ENCODE results near the gene TTYH2.
"Not testable (repeated sequence)": the region's sequence is repeated elsewhere in the genome, so short reads cannot be mapped to it uniquely, and the experiment has no call there.

The TTYH2 gene

GRCh38 chr17:74279617-74280016 lies 66.2 kb downstream of the TTYH2 start:
- H2AFZ ChIP-seq (ENCODE audit: low read length); H2BK5ac ChIP-seq (ENCODE audit: low read length); H3K9me3 ChIP-seq (replicated peaks in 1 of 2; ENCODE audit: control insufficient read depth in 2 of 2, insufficient read depth in 1 of 2, low read depth in 1 of 2, low read length in 2 of 2); H4K8ac ChIP-seq (ENCODE audit: low read depth, low read length); H2AK5ac ChIP-seq (ENCODE audit: low read depth, low read length); H3K79me1 ChIP-seq (ENCODE audit: low read depth, low read length); H2BK15ac ChIP-seq (ENCODE audit: low read length); H3K4ac ChIP-seq (ENCODE audit: low read length); H3K23ac ChIP-seq (ENCODE audit: low read depth, low read length, poor library complexity); H3K18ac ChIP-seq (ENCODE audit: low read length); H3K4me2 ChIP-seq (ENCODE audit: insufficient read depth, low read length, poor library complexity, severe bottlenecking); H3K9ac ChIP-seq (ENCODE audit: low read depth, low read length, poor library complexity); H3K36me3 ChIP-seq (replicated peaks in 1 of 2; ENCODE audit: control insufficient read depth in 2 of 2, insufficient read depth in 2 of 2, low read length in 2 of 2); DNase-seq (ENCODE audit: low spot score); H3K27ac ChIP-seq (replicated peaks; ENCODE audit: low read length); H3K4me3 ChIP-seq (ENCODE audit: low read length in 2 of 2); H2BK120ac ChIP-seq (ENCODE audit: low read depth, low read length); H4K91ac ChIP-seq (ENCODE audit: low read depth, low read length, poor library complexity); H3K27me3 ChIP-seq (ENCODE audit: control insufficient read depth in 3 of 3, insufficient read depth in 3 of 3, low read depth in 1 of 3, low read length in 3 of 3); H3K14ac ChIP-seq (ENCODE audit: low read length); H2BK12ac ChIP-seq (ENCODE audit: low read length): not testable (repeated sequence)
- WGBS, 2 donors (ENCODE audit: extremely low coverage in 2 of 2, insufficient read length in 2 of 2, insufficient replicate concordance in 1 of 2), result no CpG with 5 or more reads among the region's 7 CpGs
- H3K4me1 ChIP-seq (ENCODE audit: control insufficient read depth in 2 of 2, insufficient read depth in 1 of 2, low read depth in 1 of 2, low read length in 2 of 2), result peaks cover 16 to 34% of the 10 kb centered on the region in 2 donors

- Histone ChIP-seq H3K9ac (ENCODE audit: low read depth, low read length, poor library complexity) (no peak overlapping the region), H3K79me1 (ENCODE audit: low read depth, low read length) (no peaks in the 10 kb centered on the region), H3K4ac (ENCODE audit: low read length) (no peak overlapping the region), H2BK12ac (ENCODE audit: low read length) (no peak overlapping the region), H3K27me3 (ENCODE audit: control insufficient read depth in 3 of 3, insufficient read depth in 3 of 3, low read depth in 1 of 3, low read length in 3 of 3) (peaks cover 0 to 2% (median 0%) of the 10 kb centered on the region in 3 experiments), H3K36me3 (replicated peaks in 1 of 2; ENCODE audit: control insufficient read depth in 2 of 2, insufficient read depth in 2 of 2, low read length in 2 of 2) (no peaks in the 10 kb centered on the region), H3K4me2 (ENCODE audit: insufficient read depth, low read length, poor library complexity, severe bottlenecking) (no peak overlapping the region), H2AK5ac (ENCODE audit: low read depth, low read length) (no peak overlapping the region), H2BK15ac (ENCODE audit: low read length) (no peak overlapping the region), H2BK5ac (ENCODE audit: low read length) (no peak overlapping the region), H3K14ac (ENCODE audit: low read length) (no peak overlapping the region), H2BK120ac (ENCODE audit: low read depth, low read length) (no peak overlapping the region), H3K18ac (ENCODE audit: low read length) (no peak overlapping the region), H3K4me3 (ENCODE audit: low read length in 2 of 2) (no peak overlapping the region), H4K91ac (ENCODE audit: low read depth, low read length, poor library complexity) (no peak overlapping the region), H3K9me3 (replicated peaks in 1 of 2; ENCODE audit: control insufficient read depth in 2 of 2, insufficient read depth in 1 of 2, low read depth in 1 of 2, low read length in 2 of 2) (no peaks in the 10 kb centered on the region), H4K8ac (ENCODE audit: low read depth, low read length) (no peak overlapping the region), H3K4me1 (ENCODE audit: control insufficient read depth in 2 of 2, insufficient read depth in 1 of 2, low read depth in 1 of 2, low read length in 2 of 2) (peaks cover 20 to 29% of the 10 kb centered on the region in 2 donors), H3K23ac (ENCODE audit: low read depth, low read length, poor library complexity) (no peak overlapping the region), H2AFZ (ENCODE audit: low read length) (no peak overlapping the region), H3K27ac (replicated peaks; ENCODE audit: low read length) (no peak overlapping the region)
- no peak for DNase-seq (ENCODE audit: low spot score)
- no CpG with 5 or more reads among the region's 9 CpGs for WGBS, 2 donors (ENCODE audit: extremely low coverage in 2 of 2, insufficient read length in 2 of 2, insufficient replicate concordance in 1 of 2)
Measured at GRCh38 chr17:74280093-74280513, 66.7 kb downstream of the TTYH2 start.

- peak overlapping the region; percentile 90 for H3K23ac ChIP-seq (ENCODE audit: low read depth, low read length, poor library complexity)
- H4K8ac ChIP-seq (ENCODE audit: low read depth, low read length), result no peak overlapping the region
- H3K14ac ChIP-seq (ENCODE audit: low read length), result no peak overlapping the region
- DNase-seq (ENCODE audit: low spot score), result no peak
- no peaks in the 10 kb centered on the region for H3K9me3 ChIP-seq (replicated peaks in 1 of 2; ENCODE audit: control insufficient read depth in 2 of 2, insufficient read depth in 1 of 2, low read depth in 1 of 2, low read length in 2 of 2)
- no peaks in the 10 kb centered on the region for H3K36me3 ChIP-seq (replicated peaks in 1 of 2; ENCODE audit: control insufficient read depth in 2 of 2, insufficient read depth in 2 of 2, low read length in 2 of 2)
- no peak overlapping the region for H2BK5ac ChIP-seq (ENCODE audit: low read length)
- H2BK12ac ChIP-seq (ENCODE audit: low read length), result peak overlapping the region; percentile 63
- H3K79me1 ChIP-seq (ENCODE audit: low read depth, low read length), result no peaks in the 10 kb centered on the region
- H2AFZ ChIP-seq (ENCODE audit: low read length), result no peak overlapping the region
- H3K9ac ChIP-seq (ENCODE audit: low read depth, low read length, poor library complexity), result peak overlapping the region; percentile 30
- no CpG with 5 or more reads among the region's 20 CpGs for WGBS, 2 donors (ENCODE audit: extremely low coverage in 2 of 2, insufficient read length in 2 of 2, insufficient replicate concordance in 1 of 2)
- H3K27ac ChIP-seq (replicated peaks; ENCODE audit: low read length), result no peak overlapping the region
- peak overlapping the region; percentile 66 for H2AK5ac ChIP-seq (ENCODE audit: low read depth, low read length)
- H3K4me1 ChIP-seq (ENCODE audit: control insufficient read depth in 2 of 2, insufficient read depth in 1 of 2, low read depth in 1 of 2, low read length in 2 of 2), result peaks cover 9 to 14% of the 10 kb centered on the region in 2 donors
- H3K4ac ChIP-seq (ENCODE audit: low read length), result no peak overlapping the region
- peak overlapping the region in 1 of 2 donors; percentile 16 for H3K4me3 ChIP-seq (ENCODE audit: low read length in 2 of 2)
- no peak overlapping the region for H3K4me2 ChIP-seq (ENCODE audit: insufficient read depth, low read length, poor library complexity, severe bottlenecking)
- peak overlapping the region; percentile 7 for H4K91ac ChIP-seq (ENCODE audit: low read depth, low read length, poor library complexity)
- peaks cover 0 to 3% (median 0%) of the 10 kb centered on the region in 3 experiments for H3K27me3 ChIP-seq (ENCODE audit: control insufficient read depth in 3 of 3, insufficient read depth in 3 of 3, low read depth in 1 of 3, low read length in 3 of 3)
- H2BK120ac ChIP-seq (ENCODE audit: low read depth, low read length), result no peak overlapping the region
- no peak overlapping the region for H2BK15ac ChIP-seq (ENCODE audit: low read length)
- H3K18ac ChIP-seq (ENCODE audit: low read length), result peak overlapping the region; percentile 27
Measured at GRCh38 chr17:74281799-74282198, 68.4 kb downstream of the TTYH2 start.

GRCh38 chr17:74282274-74282586 lies 68.9 kb downstream of the TTYH2 start:
- no CpG with 5 or more reads among the region's 4 CpGs for WGBS, 2 donors (ENCODE audit: extremely low coverage in 2 of 2, insufficient read length in 2 of 2, insufficient replicate concordance in 1 of 2)

More at GRCh38 chr17:74282274-74282586, 68.9 kb downstream of the TTYH2 start:
- H3K4me2 ChIP-seq (ENCODE audit: insufficient read depth, low read length, poor library complexity, severe bottlenecking); DNase-seq (ENCODE audit: low spot score); H3K4me3 ChIP-seq (ENCODE audit: low read length in 2 of 2); H2BK5ac ChIP-seq (ENCODE audit: low read length); H2AK5ac ChIP-seq (ENCODE audit: low read depth, low read length); H3K27me3 ChIP-seq (ENCODE audit: control insufficient read depth in 3 of 3, insufficient read depth in 3 of 3, low read depth in 1 of 3, low read length in 3 of 3); H2BK15ac ChIP-seq (ENCODE audit: low read length); H3K27ac ChIP-seq (replicated peaks; ENCODE audit: low read length); H4K8ac ChIP-seq (ENCODE audit: low read depth, low read length); H2BK120ac ChIP-seq (ENCODE audit: low read depth, low read length); H3K23ac ChIP-seq (ENCODE audit: low read depth, low read length, poor library complexity); H3K14ac ChIP-seq (ENCODE audit: low read length); H3K4ac ChIP-seq (ENCODE audit: low read length); H4K91ac ChIP-seq (ENCODE audit: low read depth, low read length, poor library complexity); H3K4me1 ChIP-seq (ENCODE audit: control insufficient read depth in 2 of 2, insufficient read depth in 1 of 2, low read depth in 1 of 2, low read length in 2 of 2); H3K18ac ChIP-seq (ENCODE audit: low read length); H2AFZ ChIP-seq (ENCODE audit: low read length); H3K9me3 ChIP-seq (replicated peaks in 1 of 2; ENCODE audit: control insufficient read depth in 2 of 2, insufficient read depth in 1 of 2, low read depth in 1 of 2, low read length in 2 of 2); H3K79me1 ChIP-seq (ENCODE audit: low read depth, low read length); H2BK12ac ChIP-seq (ENCODE audit: low read length); H3K36me3 ChIP-seq (replicated peaks in 1 of 2; ENCODE audit: control insufficient read depth in 2 of 2, insufficient read depth in 2 of 2, low read length in 2 of 2); H3K9ac ChIP-seq (ENCODE audit: low read depth, low read length, poor library complexity): not testable (repeated sequence)

All from neuronal stem cell (in vitro differentiated cells).